ENCODE results near the gene BEND3. TPM values are rescaled to one million over a fixed set of nuclear protein-coding genes. Genes with fewer than 3 reads are reported as not detected.

BEND3 gene
- total and polyA plus RNA-seq, 2 of the 8 experiments (the other 6 are each of a cell fraction or from before 2014, with no cell fraction given): 25.2 to 38.8 TPM

GRCh38 chr6:107021446-107022185 is 93.7 kb downstream of the BEND3 start:
- CTCF ChIA-PET (ENCODE audit: partially characterized antibody): interaction anchor here (0.7 kb wide), 1 partner anchor 11 kb away, joined by 3 read pairs; no protein-coding TSS in a partner anchor
- Histone ChIP-seq H3K4ac (replicated peaks; ENCODE audit: insufficient read length, low read depth, low read length) (no peak overlapping the region), H3K27me3 (replicated peaks in 1 of 4; ENCODE audit: control insufficient read depth in 3 of 4, extremely low read depth in 1 of 4, insufficient read depth in 3 of 4, low read length in 3 of 4) (no peaks in the 10 kb centered on the region), H3K56ac (replicated peaks; ENCODE audit: insufficient read length, low read depth, low read length) (no peak overlapping the region), H3K4me1 (replicated peaks in 1 of 4; ENCODE audit: control insufficient read depth in 3 of 4, insufficient read depth in 4 of 4, low read length in 3 of 4) (no peaks in the 10 kb centered on the region), H2BK5ac (ENCODE audit: low read depth, low read length) (no peak overlapping the region), H4K91ac (replicated peaks; ENCODE audit: insufficient read length, low read length) (no peak overlapping the region), H3K18ac (ENCODE audit: extremely low read depth, low read length) (no peak overlapping the region), H2BK20ac (ENCODE audit: low read length) (no peak overlapping the region), H3K27ac (ENCODE audit: low read depth, low read length) (no peak overlapping the region), H3K14ac (ENCODE audit: insufficient read length) (no peak overlapping the region), H3K4me3 (ENCODE audit: extremely low read depth in 1 of 4, insufficient read depth in 2 of 4, low read depth in 3 of 4, low read length in 4 of 4) (no peak overlapping the region), H3K36me3 (ENCODE audit: control insufficient read depth in 2 of 4, insufficient read depth in 4 of 4, low read length in 3 of 4) (no peaks in the 10 kb centered on the region), H2BK12ac (ENCODE audit: low read depth, low read length) (no peak overlapping the region), H3K79me1 (ENCODE audit: low read depth, low read length) (no peaks in the 10 kb centered on the region), H2AFZ (ENCODE audit: low read length) (no peak overlapping the region), H3K23ac (ENCODE audit: insufficient read length) (no peak overlapping the region), H2BK15ac (ENCODE audit: low read length) (no peak overlapping the region), H2AK5ac (ENCODE audit: low read depth, low read length) (no peak overlapping the region), H4K8ac (ENCODE audit: extremely low read depth, insufficient read depth, low read length) (no peak overlapping the region), H3K79me2 (ENCODE audit: control insufficient read depth in 1 of 2, insufficient read depth in 2 of 2, low read length in 2 of 2) (no peaks in the 10 kb centered on the region), H3K9me3 (ENCODE audit: insufficient read depth in 2 of 2, low read depth in 1 of 2, low read length in 1 of 2) (no peaks in the 10 kb centered on the region), H2BK120ac (replicated peaks; ENCODE audit: low read depth, low read length) (no peak overlapping the region), H4K20me1 (replicated peaks in 1 of 2; ENCODE audit: control insufficient read depth in 1 of 2, insufficient read depth in 2 of 2, low read length in 2 of 2) (no peaks in the 10 kb centered on the region), H3K9ac (replicated peaks in 1 of 4; ENCODE audit: extremely low read depth in 1 of 4, low read depth in 3 of 4, low read length in 3 of 4) (no peak overlapping the region), H4K5ac (ENCODE audit: insufficient read length, low read depth, low read length) (no peak overlapping the region), H3K23me2 (ENCODE audit: low read depth, low read length) (no peaks in the 10 kb centered on the region), H3K4me2 (ENCODE audit: insufficient read depth in 1 of 2, low read depth in 2 of 2, low read length in 2 of 2) (no peak overlapping the region)
- WGBS, 2 experiments (ENCODE audit: extremely low coverage in 1 of 2, insufficient coverage in 1 of 2, insufficient read length in 1 of 2, insufficient replicate concordance in 2 of 2, low coverage in 1 of 2, low lambda C conversion rate in 2 of 2, missing lambda C conversion rate in 1 of 2): 93% methylated on average over 1 of the region's 1 CpG; no CpG with 5 or more reads in 1 of the 2 experiments
- POLR2A ChIA-PET (ENCODE audit: partially characterized antibody): no interaction called here
- FAIRE-seq: no peak
- TF ChIP-seq EZH2 (IDR thresholded peaks at IDR 0.05; ENCODE audit: low read depth, low read length, severe bottlenecking) (no peak), RFX5 (IDR thresholded peaks at IDR 0.05; ENCODE audit: borderline replicate concordance, low read depth, low read length) (no peak), POLR2A (IDR thresholded peaks at IDR 0.05; ENCODE audit: control extremely low read depth in 1 of 2, low read depth in 2 of 2, low read length in 2 of 2) (no peak), KDM4A (IDR thresholded peaks at IDR 0.05; ENCODE audit: low read depth, low read length, severe bottlenecking) (no peak), GABPA (IDR thresholded peaks at IDR 0.05; ENCODE audit: borderline replicate concordance, insufficient read depth, low read length) (no peak), EGR1 (IDR thresholded peaks at IDR 0.05; ENCODE audit: borderline replicate concordance, low read depth, low read length) (no peak), KDM5A (IDR thresholded peaks at IDR 0.05; ENCODE audit: low read length) (no peak), TAF1 (IDR thresholded peaks at IDR 0.05; ENCODE audit: low read depth, low read length) (no peak)
- TF ChIP-seq, protein P1, sequence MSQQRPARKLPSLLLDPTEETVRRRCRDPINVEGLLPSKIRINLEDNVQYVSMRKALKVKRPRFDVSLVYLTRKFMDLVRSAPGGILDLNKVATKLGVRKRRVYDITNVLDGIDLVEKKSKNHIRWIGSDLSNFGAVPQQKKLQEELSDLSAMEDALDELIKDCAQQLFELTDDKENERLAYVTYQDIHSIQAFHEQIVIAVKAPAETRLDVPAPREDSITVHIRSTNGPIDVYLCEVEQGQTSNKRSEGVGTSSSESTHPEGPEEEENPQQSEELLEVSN (IDR thresholded peaks at IDR 0.05): no peak
- TF ChIP-seq, protein P2, sequence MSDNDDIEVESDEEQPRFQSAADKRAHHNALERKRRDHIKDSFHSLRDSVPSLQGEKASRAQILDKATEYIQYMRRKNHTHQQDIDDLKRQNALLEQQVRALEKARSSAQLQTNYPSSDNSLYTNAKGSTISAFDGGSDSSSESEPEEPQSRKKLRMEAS (IDR thresholded peaks at IDR 0.05): no peak
- DNase-seq (ENCODE audit: low read depth in 1 of 2, low spot score in 2 of 2): no peak
